Naive thymus-derived CD4-positive, alpha-beta T cell (primary cell): ENCODE data around the gene ABCC4. TPM values are rescaled to one million over a fixed set of nuclear protein-coding genes. Genes with fewer than 3 reads are reported as not detected.

Experiments
- ATAC-seq: fragments of 150-1000 bp; cut with Tn5 transposase; 2 replicates; pipeline ENCODE4 v1.10.0; 2021; ENCODE audit warnings: mild to moderate bottlenecking, moderate library complexity
- CTCF ChIA-PET: fragments of 350-600 bp; sonication (Branson Sonifier 250); formaldehyde crosslinking; loops from one replicate; lab custom pipeline; 2021; ENCODE audit warnings: antibody characterized with exemption; lab: Charles Lee
- POLR2A ChIA-PET: fragments of 350-600 bp; sonication (Branson Sonifier 250); formaldehyde crosslinking; loops from one replicate; lab custom pipeline; 2021; ENCODE audit warnings: antibody characterized with exemption, inconsistent platforms; lab: Charles Lee
- DNase-seq, 9 donors: peaks; one replicate each; pipeline versions ENCODE4 v3.0.0 to v3.0.0-alpha.2; 2020 to 2022; ENCODE audit warnings: mixed read lengths in 1 of 9
- H3K27ac ChIP-seq: one replicate; pipeline ENCODE4 v1.7.0; 2013; ENCODE audit warnings: mild to moderate bottlenecking, low read depth, low read length, moderate library complexity
- H3K27me3 ChIP-seq, 2 donors: one replicate each; pipeline ENCODE4 v1.7.0; 2013; ENCODE audit warnings: low read length in 2 of 2, mild to moderate bottlenecking in 2 of 2, moderate library complexity in 2 of 2; ENCODE audit not compliant: control insufficient read depth in 2 of 2, insufficient read depth in 2 of 2
- H3K36me3 ChIP-seq, 3 experiments: 1 replicate in 2 of 3; 2 replicates in 1 of 3; pipeline ENCODE4 v1.7.0; 2013; ENCODE audit warnings: low read length in 3 of 3, mild to moderate bottlenecking in 3 of 3, moderate library complexity in 1 of 3; ENCODE audit not compliant: insufficient read depth in 3 of 3, control insufficient read depth in 2 of 3
- H3K4me1 ChIP-seq, 2 donors: one replicate each; pipeline ENCODE4 v1.7.0; 2013; ENCODE audit warnings: low read length in 2 of 2, mild to moderate bottlenecking in 2 of 2, moderate library complexity in 1 of 2; ENCODE audit not compliant: control insufficient read depth in 2 of 2, insufficient read depth in 2 of 2
- H3K4me3 ChIP-seq: 2 replicates; pipeline ENCODE4 v1.7.0; 2013; ENCODE audit warnings: mild to moderate bottlenecking, low read length
- H3K9me3 ChIP-seq, 3 experiments: 1 replicate in 2 of 3; 2 replicates in 1 of 3; pipeline ENCODE4 v1.7.0; 2013; ENCODE audit warnings: low read length in 3 of 3; ENCODE audit not compliant: control insufficient read depth in 2 of 3
- H3K27ac Mint-ChIP-seq, 9 donors: one replicate each; pipeline ENCODE4 v1.8.0; 2020 to 2022; ENCODE audit warnings: mixed read lengths in 9 of 9, mild to moderate bottlenecking in 8 of 9, moderate library complexity in 5 of 9, inconsistent platforms in 2 of 9
- H3K27me3 Mint-ChIP-seq, 5 donors: one replicate each; pipeline ENCODE4 v1.8.0; 2021 to 2022; ENCODE audit warnings: mixed read lengths in 5 of 5, mild to moderate bottlenecking in 1 of 5
- H3K36me3 Mint-ChIP-seq, 5 donors: one replicate each; pipeline ENCODE4 v1.8.0; 2020 to 2022; ENCODE audit warnings: mixed read lengths in 5 of 5, mild to moderate bottlenecking in 3 of 5, inconsistent platforms in 1 of 5
- H3K4me1 Mint-ChIP-seq, 7 donors: one replicate each; pipeline ENCODE4 v1.8.0; 2020 to 2022; ENCODE audit warnings: mixed read lengths in 7 of 7, mild to moderate bottlenecking in 3 of 7, inconsistent platforms in 1 of 7
- H3K4me3 Mint-ChIP-seq, 10 donors: one replicate each; pipeline ENCODE4 v1.8.0; 2020 to 2022; ENCODE audit warnings: mild to moderate bottlenecking in 10 of 10, mixed read lengths in 10 of 10, moderate library complexity in 6 of 10, inconsistent platforms in 2 of 10
- H3K9me3 Mint-ChIP-seq, 11 donors: one replicate each; pipeline ENCODE4 v1.8.0; 2020 to 2022; ENCODE audit warnings: mixed read lengths in 11 of 11, mild to moderate bottlenecking in 4 of 11, inconsistent platforms in 1 of 11, moderate library complexity in 1 of 11
- intact Hi-C, 2 donors: fragments of 100-400 bp; cut with micrococcal nuclease; formaldehyde crosslinking; loops; one replicate each; pipeline ENCODE4 v1.15.1; 2023
- polyA plus RNA-seq, 2 donors: library from polyadenylated mRNA; unstranded; fragments of 300-500 nt; fragmentation: Illumina TruSeq; gene quantifications; one replicate each; pipeline ENCODE4 v1.2.3, GENCODE V29; 2021
- total RNA-seq, 6 experiments: library from RNA in 5 of 6; stranded (reverse) in 5 of 6; gene quantifications; 1 replicate in 5 of 6; 2 replicates in 1 of 6; pipeline ENCODE4 v1.2.3 and lab custom pipeline; 2021 to 2026

The ABCC4 gene
- total and polyA plus RNA-seq, 7 experiments from 2014 or later, result 3.5 to 9.2 (median 7.3) TPM

GRCh38 chr13:94996445-94996844, 304.8 kb downstream of the ABCC4 start:
- Histone ChIP-seq H3K36me3 (no peaks in the 10 kb centered on the region), H3K27me3 (no peaks in the 10 kb centered on the region), H3K4me3 (no peak overlapping the region), H3K27ac (no peak overlapping the region), H3K9me3 (no peaks in the 10 kb centered on the region), H3K4me1 (no peaks in the 10 kb centered on the region)
- Mint-ChIP-seq H3K4me1 (no peaks in the 10 kb centered on the region), H3K27ac (no peak overlapping the region), H3K36me3 (no peaks in the 10 kb centered on the region), H3K4me3 (no peak overlapping the region), H3K27me3 (peaks cover 17 to 42% (median 27%) of the 10 kb centered on the region in 5 donors), H3K9me3 (peaks cover 0 to 3% (median 0%) of the 10 kb centered on the region in 11 donors)
- DNase-seq (no peak), ATAC-seq (no peak)
- intact Hi-C loops, result no loop called here
- ChIA-PET POLR2A (no interaction called here), CTCF (no interaction called here)

- H3K27me3 ChIP-seq, result no peaks in the 10 kb centered on the region
- H3K4me3 ChIP-seq, result no peak overlapping the region
- CTCF ChIA-PET, result interaction anchor here (0.6 kb wide), 1 partner anchor 19 kb away, joined by 3 read pairs; no protein-coding TSS in a partner anchor
Measured at GRCh38 chr13:94994506-94994905, 306.7 kb downstream of the ABCC4 start.

GRCh38 chr13:94993616-94994015, 307.6 kb downstream of the ABCC4 start:
- Histone ChIP-seq H3K9me3 (no peaks in the 10 kb centered on the region), H3K4me1 (no peaks in the 10 kb centered on the region), H3K27ac (no peak overlapping the region), H3K36me3 (no peaks in the 10 kb centered on the region), H3K27me3 (no peaks in the 10 kb centered on the region), H3K4me3 (no peak overlapping the region)
- Mint-ChIP-seq H3K27me3 (peaks cover 19 to 36% (median 24%) of the 10 kb centered on the region in 5 donors), H3K36me3 (no peaks in the 10 kb centered on the region), H3K27ac (no peak overlapping the region), H3K4me1 (no peaks in the 10 kb centered on the region), H3K9me3 (peaks cover 0 to 3% (median 0%) of the 10 kb centered on the region in 11 donors), H3K4me3 (no peak overlapping the region)
- no peak for ATAC-seq
- CTCF ChIA-PET, result no interaction called here
- DNase-seq, result no peak
- intact Hi-C loops, result no loop called here
- POLR2A ChIA-PET, result no interaction called here

More at GRCh38 chr13:94994506-94994905, 306.7 kb downstream of the ABCC4 start:
- H3K27ac Mint-ChIP-seq, result no peak overlapping the region
- ATAC-seq (no peak), DNase-seq (no peak)
- intact Hi-C loops, result no loop called here
- H3K27me3 Mint-ChIP-seq, result peaks cover 19 to 36% (median 22%) of the 10 kb centered on the region in 5 donors
- H3K4me3 Mint-ChIP-seq, result no peak overlapping the region
- H3K36me3 Mint-ChIP-seq, result no peaks in the 10 kb centered on the region
- POLR2A ChIA-PET, result no interaction called here
- Histone ChIP-seq H3K36me3 (no peaks in the 10 kb centered on the region), H3K9me3 (no peaks in the 10 kb centered on the region), H3K4me1 (no peaks in the 10 kb centered on the region), H3K27ac (no peak overlapping the region)
- peaks cover 0 to 3% (median 0%) of the 10 kb centered on the region in 11 donors for H3K9me3 Mint-ChIP-seq
- H3K4me1 Mint-ChIP-seq, result no peaks in the 10 kb centered on the region

- intact Hi-C loops, result no loop called here
- ChIA-PET CTCF (no interaction called here), POLR2A (no interaction called here)
- Mint-ChIP-seq H3K36me3 (no peaks in the 10 kb centered on the region), H3K4me1 (peaks cover 0 to 2% (median 0%) of the 10 kb centered on the region in 7 donors), H3K9me3 (peaks cover 0 to 3% (median 0%) of the 10 kb centered on the region in 11 donors), H3K4me3 (no peak overlapping the region), H3K27me3 (peaks cover 16 to 32% (median 19%) of the 10 kb centered on the region in 5 donors), H3K27ac (no peak overlapping the region)
- Histone ChIP-seq H3K9me3 (no peaks in the 10 kb centered on the region), H3K27ac (no peak overlapping the region), H3K4me1 (no peaks in the 10 kb centered on the region), H3K36me3 (no peaks in the 10 kb centered on the region), H3K27me3 (no peaks in the 10 kb centered on the region), H3K4me3 (no peak overlapping the region)
- ATAC-seq, result no peak
- DNase-seq, result no peak
Measured at GRCh38 chr13:94992036-94992960, 309.0 kb downstream of the ABCC4 start.

GRCh38 chr13:94988654-94989053, 312.6 kb downstream of the ABCC4 start:
- Mint-ChIP-seq H3K27me3 (peaks cover 9 to 16% (median 14%) of the 10 kb centered on the region in 5 donors), H3K36me3 (no peaks in the 10 kb centered on the region), H3K27ac (no peak overlapping the region), H3K9me3 (no peaks in the 10 kb centered on the region), H3K4me1 (peaks cover 0 to 2% (median 0%) of the 10 kb centered on the region in 7 donors), H3K4me3 (no peak overlapping the region)
- intact Hi-C loops, result loop anchor here in 1 of 2 donors (5.0 kb wide), 1 partner anchor 414 kb away; no protein-coding TSS in a partner anchor
- Histone ChIP-seq H3K9me3 (no peaks in the 10 kb centered on the region), H3K27ac (no peak overlapping the region), H3K4me3 (no peak overlapping the region), H3K27me3 (no peaks in the 10 kb centered on the region), H3K4me1 (no peaks in the 10 kb centered on the region), H3K36me3 (no peaks in the 10 kb centered on the region)
- CTCF ChIA-PET, result interaction anchor here (0.6 kb wide), 1 partner anchor 425 kb away, joined by 3 read pairs; no protein-coding TSS in a partner anchor
- POLR2A ChIA-PET, result no interaction called here
- no peak for ATAC-seq
- no peak for DNase-seq

GRCh38 chr13:94987869-94988268, 313.4 kb downstream of the ABCC4 start:
- no peak for ATAC-seq
- Mint-ChIP-seq H3K36me3 (no peaks in the 10 kb centered on the region), H3K9me3 (no peaks in the 10 kb centered on the region), H3K4me3 (no peak overlapping the region), H3K4me1 (peaks cover 0 to 2% (median 0%) of the 10 kb centered on the region in 7 donors), H3K27ac (no peak overlapping the region), H3K27me3 (peaks cover 9 to 15% (median 14%) of the 10 kb centered on the region in 5 donors)
- no peaks in the 10 kb centered on the region for H3K4me1 ChIP-seq
- H3K27ac ChIP-seq, result no peak overlapping the region
- CTCF ChIA-PET, result interaction anchor here (0.6 kb wide), 1 partner anchor 424 kb away, joined by 3 read pairs; no protein-coding TSS in a partner anchor
- POLR2A ChIA-PET, result interaction anchor here (0.6 kb wide), 1 partner anchor 1479 kb away, joined by 3 read pairs; no protein-coding TSS in a partner anchor
- no peaks in the 10 kb centered on the region for H3K9me3 ChIP-seq
- no peak overlapping the region for H3K4me3 ChIP-seq
- DNase-seq, result no peak
- H3K27me3 ChIP-seq, result no peaks in the 10 kb centered on the region
- H3K36me3 ChIP-seq, result no peaks in the 10 kb centered on the region
- intact Hi-C loops, result loop anchor here in 1 of 2 donors (5.0 kb wide), 1 partner anchor 414 kb away; no protein-coding TSS in a partner anchor
